GM18868 (cell line): Measurements from ENCODE around the gene ADCY7.
"Not testable (repeated sequence)": the region's sequence is repeated elsewhere in the genome, so short reads cannot be mapped to it uniquely, and the experiment has no call there.

ENCODE experiments used
- ATAC-seq: cut with Tn5 transposase; IDR thresholded peaks from one replicate; pipeline ENCODE4 v1.9.1; 2021; ENCODE audit warnings: mild to moderate bottlenecking, moderate library complexity; ENCODE audit not compliant: unreplicated experiment

The ADCY7 gene

DNA sequence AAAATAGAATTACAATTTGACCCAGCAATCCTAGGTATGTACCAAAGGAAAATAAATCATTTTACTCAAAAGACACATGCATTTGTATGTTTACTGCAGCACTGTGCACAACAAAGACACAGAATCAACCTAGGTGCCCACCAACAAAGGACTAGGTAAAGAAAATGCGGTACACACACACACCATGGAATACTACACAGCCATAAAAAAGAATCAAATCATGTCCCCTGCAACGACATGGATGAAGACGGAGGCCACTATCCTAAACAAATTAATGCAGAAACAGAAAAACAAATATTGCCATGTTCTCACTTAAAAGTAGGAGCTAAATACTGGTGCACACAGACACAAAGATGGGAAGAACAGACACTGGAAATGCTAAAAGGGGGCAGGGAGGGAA is 66.2 kb downstream of the ADCY7 start:
- no peak for ATAC-seq

DNA sequence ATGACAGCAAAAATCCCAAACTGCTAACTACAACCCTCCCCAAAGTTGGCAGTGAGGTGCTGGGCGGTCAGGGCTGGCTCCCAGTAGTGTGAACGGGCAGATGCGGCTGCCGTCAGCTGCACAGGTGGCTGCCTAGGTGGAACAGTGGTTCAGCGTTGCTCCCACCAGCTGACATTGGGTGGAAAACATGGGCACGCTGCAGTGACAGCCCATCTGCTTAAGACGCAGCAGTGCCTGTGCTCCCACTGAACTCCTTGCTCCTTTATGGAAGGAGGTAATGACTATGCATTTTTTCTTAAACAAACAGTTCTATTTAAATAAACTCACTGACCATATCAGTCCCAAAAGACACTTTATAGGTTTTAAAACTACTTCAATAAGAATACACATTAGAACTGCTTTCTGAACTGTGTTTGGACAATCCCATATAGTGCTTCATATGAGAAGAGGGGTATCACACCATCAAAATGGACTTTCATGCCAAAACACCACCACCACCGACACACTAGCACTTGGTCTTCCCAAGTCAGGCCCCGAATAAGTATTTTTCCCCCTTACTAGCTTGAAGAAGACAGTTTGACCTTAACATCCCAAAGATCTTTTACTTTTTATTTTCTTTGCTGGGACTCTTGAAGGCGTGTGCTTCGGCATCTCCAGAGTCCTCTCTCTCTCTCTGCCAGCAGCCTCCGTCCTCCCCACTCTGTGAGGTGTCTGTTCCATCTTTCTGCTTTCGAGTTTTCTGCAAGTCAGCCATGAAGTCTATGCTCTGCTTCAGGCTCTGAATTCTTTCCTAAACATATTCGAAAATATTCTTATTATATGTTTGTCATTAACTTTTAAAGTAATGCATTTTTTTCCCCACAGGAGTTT is 68.0 kb downstream of the ADCY7 start:
- no peak for ATAC-seq

DNA sequence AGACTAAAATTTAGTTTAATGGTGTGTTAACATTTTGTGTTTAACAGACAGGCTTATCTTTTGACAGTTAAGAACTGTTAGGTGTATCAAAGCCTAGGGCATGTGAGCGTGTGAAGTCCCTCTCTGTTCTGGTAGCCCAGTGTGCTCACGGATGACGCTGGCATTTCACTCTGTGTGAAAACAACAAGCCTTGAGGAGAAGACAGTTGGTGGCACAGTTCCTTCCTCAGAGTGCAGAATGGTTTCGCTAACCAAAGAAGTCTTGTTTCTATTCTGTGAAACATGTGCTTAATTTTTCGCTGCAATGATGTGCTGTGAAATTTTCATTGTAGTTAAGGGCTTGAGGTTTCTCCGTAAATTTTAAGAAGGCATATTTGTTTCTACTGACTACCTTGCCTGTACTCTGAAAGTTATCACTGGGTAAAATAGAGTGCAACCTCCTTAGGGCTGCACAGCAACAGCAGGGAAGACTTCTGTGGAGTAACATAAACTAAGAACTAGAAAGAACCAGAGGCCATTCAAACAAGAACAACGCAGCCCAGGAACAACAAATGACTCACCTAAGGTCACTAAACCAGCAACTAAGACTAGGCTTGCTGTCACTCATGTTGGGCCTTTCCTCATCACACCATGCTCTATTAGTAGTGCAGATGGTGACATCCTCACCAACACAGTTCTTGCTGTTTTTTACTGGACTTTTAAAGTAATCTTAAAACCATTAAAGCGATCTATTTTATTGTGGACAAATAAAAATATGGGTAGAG is 69.0 kb downstream of the ADCY7 start:
- ATAC-seq, result no peak

DNA sequence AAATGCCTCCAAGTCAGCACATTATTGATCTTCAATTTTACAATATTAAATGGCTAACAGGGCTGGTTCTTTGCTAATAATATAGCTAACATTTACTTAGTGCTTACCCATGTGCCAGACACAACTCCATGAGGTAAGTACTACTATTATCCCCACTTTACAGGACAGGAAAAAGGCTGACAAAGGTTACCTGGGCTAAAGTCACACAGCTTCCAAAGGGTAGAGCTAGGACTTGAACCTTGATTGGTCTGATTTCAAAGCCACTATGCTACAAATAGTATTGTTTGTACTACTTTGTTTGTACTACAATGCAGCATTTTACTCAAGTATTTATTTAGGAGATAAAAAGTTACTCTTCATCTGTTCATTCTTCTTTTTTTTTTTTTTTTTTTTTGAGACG is 70.5 kb downstream of the ADCY7 start:
- no peak for ATAC-seq

DNA sequence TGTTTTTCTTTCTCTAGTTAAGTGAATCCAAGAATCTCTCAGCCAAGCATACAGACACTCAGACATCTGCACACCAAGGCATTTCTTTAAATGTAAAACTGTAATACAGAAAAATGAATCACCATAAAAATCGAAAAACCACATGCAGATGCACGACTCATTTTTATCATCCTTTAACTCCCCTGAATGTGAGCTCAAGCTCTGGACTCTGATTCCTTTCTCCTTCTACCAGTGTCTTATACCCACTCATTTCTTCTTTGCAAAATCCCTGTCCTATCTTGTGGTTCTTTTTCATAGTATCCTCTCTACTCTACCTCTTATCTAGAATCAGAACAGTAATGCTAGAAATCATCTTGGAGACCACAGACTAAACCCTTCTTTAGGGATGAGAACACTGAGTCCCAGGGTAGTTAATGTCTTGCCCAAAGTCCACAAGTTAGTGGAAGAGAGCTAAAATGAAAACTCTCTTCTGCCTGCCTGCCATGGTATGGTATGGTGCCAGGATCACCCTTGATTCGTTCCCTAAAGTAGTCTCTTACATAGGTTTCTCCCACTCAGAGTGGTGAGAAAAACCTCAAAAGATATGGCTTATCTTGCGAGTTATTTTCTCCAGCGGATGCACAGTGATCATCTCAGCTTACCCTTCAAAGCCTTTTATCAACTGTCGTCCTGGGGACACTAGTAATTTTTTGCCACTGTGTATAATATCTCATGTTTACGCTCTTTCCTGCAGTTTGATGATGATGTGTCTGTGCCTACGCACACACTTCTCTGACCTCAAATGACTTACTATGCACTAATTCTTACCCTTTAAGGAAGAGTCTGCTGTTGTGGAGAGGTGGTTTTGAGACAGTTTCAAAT is 72.2 kb downstream of the ADCY7 start:
- no peak for ATAC-seq

DNA sequence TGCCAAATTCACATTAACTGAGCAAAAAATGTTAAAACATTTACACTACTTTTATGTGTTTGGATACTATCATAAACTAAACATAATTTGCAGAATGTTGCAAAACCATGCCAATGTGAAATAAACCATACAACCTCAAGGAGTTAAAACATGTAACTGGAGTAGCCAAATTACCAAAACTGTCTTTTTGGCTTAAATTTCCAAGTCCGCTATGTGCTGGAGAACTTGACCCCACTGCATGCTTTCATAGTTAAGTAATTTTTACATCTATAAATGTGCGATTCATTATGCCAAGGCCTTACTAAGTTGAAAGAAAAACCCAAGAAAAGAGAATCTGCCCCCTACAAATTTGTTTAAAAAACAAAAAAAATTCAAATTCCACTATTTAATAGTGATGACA is 74.2 kb downstream of the ADCY7 start:
- no peak for ATAC-seq

DNA sequence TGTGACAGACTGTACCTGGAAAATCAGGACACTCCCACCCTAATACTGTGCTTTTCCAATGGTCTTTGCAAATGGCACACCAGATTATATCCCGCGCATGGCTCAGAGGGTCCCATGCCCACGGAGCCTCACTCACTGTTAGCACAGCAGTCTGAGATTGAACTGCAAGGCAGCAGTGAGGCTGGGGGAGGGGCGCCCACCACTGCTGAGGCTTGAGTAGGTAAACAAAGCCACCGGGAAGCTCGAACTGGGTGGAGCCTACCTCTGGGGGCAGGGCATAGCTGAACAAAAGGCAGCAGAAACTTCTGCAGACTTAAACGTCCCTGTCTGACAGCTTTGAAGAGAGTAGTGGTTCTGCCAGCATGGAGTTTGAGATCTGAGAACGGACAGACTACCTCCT is 77.2 kb downstream of the ADCY7 start:
- ATAC-seq, result not testable (repeated sequence)

DNA sequence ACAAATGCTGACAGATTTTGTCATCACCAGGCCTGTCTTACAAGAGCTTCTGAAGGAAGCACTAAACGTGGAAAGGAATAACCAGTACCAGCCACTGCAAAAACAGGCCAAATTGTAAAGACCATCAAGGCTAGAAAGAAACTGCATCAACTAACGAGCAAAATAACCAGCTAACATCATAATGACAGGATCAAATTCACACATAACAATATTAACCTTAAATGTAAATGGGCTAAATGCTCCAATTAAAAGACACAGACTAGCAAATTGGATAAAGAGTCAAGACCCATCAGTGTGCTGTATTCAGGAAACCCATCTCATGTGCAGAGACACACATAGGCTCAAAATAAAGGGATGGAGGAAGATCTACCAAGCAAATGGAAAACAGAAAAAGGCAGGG is 78.9 kb downstream of the ADCY7 start:
- not testable (repeated sequence) for ATAC-seq

DNA sequence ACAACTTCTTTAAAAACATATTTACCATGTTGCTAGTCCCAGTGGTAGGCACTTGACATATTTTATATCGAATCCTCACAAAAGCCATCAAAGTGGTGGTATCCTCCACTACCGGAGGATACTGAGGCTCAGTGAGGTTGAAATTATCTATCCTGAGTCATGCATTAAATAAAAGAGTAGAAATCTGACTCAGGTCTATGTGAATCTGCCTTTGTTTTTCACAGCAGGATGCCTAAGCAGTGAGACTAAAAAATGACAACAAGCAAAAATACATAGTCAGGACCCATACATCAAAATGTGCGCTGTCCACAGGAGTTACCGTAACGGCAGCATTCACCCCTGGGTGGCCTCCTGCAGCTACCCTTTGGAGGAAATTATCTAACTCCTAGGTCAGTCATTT is 84.8 kb downstream of the ADCY7 start:
- no peak for ATAC-seq

DNA sequence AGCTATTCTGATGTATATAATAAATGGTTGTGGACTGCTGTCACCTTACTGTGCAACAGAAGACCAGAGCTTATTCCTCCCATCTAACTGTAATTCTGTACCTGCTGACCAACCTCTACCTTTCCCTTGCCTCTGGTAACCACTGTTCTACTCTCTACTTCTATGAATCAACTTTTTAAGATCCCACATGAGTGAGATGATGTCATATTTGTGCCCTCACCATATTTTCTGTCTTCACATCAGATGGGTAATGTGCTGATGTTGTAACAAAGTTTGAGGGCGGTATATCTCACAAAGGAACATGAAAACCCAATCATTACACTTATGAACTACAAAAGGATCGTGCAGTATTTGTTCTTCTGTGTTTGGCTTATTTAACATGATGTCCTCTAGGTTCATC is 85.6 kb downstream of the ADCY7 start:
- no peak for ATAC-seq

DNA sequence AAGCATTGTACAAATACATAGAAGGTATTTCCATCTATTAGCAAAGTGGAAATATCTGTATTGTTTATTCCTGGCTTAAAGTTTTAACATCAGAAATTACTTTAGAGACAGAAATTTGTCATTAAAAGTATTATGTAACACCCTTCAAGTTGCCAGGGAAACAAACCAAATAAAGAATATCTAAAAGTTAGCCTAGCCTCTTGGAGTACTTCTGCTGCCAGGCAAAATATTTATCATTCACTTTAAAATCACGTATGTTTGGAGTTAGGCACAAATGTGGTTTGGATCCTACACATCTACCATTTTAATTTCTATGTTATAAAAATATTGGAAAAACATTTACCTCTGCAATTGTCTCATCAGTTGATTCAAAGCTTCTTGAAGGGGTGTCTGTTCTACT is 87.7 kb downstream of the ADCY7 start:
- ATAC-seq, result no peak

DNA sequence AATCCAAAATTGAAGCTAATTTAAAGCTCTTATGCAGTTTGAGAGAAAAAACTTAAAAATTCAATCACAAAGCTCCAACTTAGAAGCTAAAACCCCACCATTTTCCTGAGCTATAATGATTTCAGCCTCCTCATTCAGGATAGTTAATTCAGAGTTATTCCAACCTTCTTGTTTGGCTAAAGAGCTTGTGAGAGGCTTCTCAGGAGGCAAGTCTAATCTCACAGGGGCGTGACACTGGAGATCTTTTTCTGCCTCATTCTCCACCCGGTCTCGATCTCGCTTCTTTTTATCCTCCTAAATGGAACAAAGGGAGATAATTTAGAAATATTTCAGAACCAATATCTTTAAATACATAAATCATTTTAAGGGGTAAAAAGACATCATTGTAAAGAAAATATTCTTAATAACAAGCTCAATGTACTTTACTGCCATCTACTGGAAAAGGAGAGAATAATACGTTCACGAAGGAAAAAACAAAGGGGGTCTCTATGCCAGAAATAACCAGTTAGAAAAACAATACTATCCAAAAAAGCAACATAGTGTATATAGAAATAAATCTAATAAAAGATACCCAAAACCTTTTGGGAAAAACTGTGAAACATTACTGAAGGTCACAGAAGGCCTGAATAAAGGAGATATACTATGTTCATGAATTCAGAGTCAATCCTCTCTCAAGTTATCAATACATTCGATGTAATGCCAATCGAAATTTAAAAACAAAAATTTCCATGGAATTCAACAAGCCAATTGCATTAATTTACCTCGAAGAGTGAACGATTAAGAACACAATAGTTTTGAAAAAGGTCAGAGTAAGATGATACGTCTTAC is 88.5 kb downstream of the ADCY7 start:
- ATAC-seq, result no peak

DNA sequence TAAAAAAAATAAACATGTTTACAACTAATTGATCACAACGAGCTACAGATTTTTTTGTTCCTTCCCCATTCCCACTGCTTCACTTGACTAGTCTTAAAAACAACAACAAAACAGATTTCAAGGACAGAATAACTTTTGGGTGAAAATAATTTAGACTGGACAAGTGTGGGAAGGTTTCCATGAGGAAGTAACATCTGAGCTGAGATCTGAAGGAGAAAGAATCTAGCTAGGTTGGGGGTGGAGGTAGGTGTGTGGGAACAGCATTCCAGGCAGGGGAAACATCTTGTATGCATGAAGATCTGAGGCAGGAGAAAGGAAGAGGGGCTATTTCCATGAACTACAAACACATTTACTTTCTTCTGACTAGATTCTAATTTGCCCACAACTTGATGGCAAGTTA is 93.3 kb downstream of the ADCY7 start:
- ATAC-seq, result no peak

DNA sequence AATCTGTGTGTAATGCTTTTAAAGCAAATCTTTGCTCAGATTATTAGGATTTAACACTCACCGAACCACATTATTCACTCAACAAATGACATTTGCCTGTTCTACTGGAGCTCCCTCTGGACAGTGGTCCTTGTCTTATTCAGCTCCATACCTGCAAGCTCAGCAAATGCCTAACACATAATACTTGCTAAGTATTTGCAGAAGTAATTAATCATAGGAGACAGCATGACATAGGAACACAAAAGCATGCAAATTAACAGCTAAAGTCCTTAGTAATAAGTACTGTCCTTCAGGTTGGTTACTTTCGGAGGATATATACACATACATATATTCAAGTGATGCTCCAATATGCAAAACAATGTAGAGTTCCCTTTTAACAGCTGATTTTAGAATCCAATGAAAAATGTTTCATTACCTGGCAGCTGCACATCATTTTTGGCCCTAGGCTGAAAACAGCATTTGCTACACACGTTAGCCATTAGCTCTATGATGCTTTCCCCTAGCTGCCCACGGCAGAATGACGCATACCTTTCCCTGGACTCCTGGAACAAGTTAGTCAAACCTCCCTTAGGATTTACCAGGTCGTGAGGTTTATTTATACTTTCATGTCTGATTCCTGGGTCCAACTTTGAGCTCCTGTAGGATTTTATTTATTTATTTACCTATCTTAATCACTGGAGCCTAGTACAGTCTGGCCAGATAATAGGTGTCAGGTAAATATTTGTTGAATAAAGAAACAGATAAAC is 93.9 kb downstream of the ADCY7 start:
- ATAC-seq, result no peak

DNA sequence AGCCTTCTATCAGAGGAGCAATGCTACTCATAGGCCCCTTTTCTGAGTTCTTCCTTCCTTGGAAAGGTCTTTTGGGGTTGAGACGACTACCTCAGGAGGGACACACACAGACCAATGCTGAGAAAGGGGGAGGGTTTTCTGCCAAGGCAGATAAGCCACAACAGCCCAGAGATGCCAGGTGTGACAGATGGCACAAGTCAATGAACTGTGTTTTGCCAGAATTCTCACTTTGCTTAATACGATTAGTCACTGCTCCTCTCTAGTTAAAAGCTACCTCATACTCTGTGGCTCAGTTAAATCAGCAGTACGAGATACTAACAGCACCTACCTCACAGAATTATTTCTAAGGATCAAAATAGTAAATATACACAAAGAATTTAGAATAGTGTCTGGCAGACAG is 94.4 kb downstream of the ADCY7 start:
- ATAC-seq, result no peak

DNA sequence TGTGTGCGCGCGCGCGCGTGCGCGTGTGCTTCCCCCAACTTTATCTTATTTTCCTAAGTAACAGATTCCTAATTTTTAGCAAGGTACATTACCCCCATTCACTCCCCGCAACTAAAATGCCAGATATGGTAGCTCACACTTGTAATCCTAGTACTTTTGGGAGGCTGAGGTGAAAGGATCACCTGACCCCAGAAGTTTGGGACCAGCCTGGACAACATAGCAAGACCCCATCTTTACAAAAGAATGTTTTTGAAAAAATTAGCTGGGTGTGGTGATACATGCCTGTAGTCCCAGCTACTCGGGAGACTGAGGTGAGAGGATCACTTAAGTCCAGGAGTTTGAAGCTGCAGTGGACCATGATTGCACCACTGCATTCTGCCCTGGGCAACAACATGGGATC is 97.3 kb downstream of the ADCY7 start:
- ATAC-seq, result no peak

DNA sequence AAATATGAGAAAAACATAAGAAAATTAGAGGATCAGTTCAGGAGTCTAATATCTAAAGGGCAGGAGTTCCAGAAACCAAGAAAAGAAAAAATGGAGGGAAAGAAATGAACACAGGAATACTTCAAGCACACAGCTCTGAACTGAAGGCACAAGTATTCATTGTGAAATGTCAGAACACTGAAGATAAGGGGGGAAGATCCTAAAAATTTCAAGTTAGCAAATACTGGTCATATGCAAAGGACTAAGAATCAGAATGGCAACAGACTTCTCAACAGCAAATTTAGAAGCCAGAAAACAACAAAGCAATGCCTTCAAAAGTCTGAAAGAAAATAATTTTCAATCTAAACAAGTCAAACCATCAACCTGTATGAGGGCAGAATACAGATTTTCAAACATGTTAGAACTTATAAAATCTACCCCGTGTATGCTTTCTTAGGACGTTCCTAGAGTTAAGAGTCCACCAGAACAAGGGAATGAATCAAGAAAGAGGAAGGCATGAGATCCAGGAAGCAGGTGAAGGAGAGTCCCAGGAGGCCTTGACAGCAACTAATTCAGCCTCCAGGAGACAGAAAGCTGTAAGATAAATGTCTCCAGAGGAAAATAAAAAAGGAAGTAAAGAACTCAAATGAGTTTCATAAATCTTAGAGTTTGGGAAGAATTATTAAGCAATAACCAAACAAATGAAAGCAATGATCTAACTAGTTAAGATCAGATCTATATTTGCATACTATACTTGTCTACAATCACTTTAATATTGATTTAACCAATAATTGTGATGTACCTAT is 99.6 kb downstream of the ADCY7 start:
- no peak for ATAC-seq
